Measurements from ENCODE around the gene FAM117A. TPM values are rescaled to one million over a fixed set of nuclear protein-coding genes. Genes with fewer than 3 reads are reported as not detected.

Gene FAM117A
- polyA plus RNA-seq, 1 of the 3 experiments (the other 2 are of a cell fraction), result 7.8 TPM

DNA sequence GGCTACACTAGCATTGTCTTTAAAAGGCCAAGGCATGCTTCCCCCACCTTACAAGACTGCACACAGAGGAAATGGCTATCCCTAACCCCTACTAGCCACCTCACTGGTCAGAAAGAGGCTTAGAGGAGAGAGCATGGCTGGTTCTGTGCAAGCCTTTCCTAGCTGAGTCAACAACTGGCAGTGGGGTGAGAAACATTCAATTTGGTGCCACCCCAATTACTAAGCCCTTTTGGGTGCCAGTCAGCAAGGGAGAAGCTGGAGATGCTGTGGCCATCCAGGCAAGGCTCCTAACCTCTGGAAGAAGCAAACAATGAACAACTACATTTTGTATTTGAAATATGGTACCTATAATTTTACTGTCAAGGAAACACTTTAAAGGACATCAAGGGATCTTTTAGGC lies 19.9 kb upstream of the FAM117A start (continued):
- TF ChIP-seq POLR2AphosphoS5 (IDR thresholded peaks at IDR 0.05; ENCODE audit: low read depth, low read length) (no peak), EP300 (IDR thresholded peaks at IDR 0.05; ENCODE audit: borderline replicate concordance in 1 of 2, low read depth in 1 of 2, low read length in 1 of 2) (no peak)

DNA sequence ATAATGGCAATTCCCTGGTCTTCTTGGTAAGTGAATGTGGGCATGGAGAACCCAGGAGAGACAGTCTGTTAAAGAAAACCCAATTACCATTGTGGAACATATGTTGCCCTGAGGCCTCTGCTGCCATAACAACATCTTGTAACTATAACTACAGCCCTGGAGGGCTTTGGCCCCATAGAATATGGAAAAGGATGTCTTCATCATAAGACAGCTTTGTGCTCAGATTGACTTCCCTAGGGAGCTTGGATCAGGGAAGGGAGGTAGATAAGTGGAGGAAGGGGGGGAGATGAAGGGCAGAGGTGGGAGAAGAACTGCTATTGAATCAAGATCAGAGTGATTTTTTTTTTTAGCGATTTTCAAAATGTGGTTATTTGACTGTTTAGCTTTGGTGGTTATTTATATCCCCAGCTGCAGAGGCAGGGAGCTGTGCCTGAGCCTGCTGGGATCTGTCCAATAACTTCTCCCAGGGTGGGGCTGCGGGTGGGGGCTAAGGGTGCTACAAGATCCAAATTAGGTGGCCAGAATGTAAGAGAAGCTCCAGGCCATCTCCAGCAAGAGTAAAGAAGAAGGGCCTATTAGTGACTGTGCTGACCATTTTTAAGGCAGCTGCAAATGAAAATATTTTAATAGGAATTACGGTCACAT lies 19.3 kb upstream of the FAM117A start:
- no peak overlapping the region for H3K9ac ChIP-seq

DNA sequence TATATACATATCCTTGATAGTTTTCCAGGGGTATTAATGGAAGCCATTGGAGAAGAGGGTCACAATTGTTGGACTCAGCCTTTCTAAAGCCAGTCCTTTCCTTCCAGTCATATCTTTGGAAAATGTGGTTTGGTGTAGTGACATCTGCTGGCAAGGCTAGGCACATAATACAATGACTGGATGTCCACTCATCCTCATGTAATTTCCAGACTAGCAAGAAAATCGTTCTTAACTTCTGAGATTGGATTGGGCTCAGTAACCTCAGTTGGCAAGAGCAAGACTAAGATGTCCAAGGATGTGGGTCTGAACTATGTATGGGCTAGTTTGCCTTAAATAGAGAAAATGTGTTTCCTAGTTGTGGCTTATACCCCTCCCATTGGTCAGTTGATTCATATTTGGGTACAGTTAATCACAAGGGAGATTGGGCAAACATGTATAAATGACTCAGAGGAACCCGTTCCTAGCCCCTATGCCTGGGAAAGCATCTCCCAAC lies 15.9 kb upstream of the FAM117A start:
- H3K9me2 ChIP-seq, result no peaks in the 10 kb centered on the region
- ChIA-PET CTCF (interaction anchor here (0.7 to 4.2 kb wide), 12 partner anchors 8 to 315 kb away, joined by 3 to 21 read pairs (median 4); partner anchors contain the start of genes FAM117A, KAT7 and PDK2), POLR2A (no interaction called here)
- peak; percentile 40 for DNase-seq
- H4K20me1 ChIP-seq (ENCODE audit: insufficient read depth), result no peaks in the 10 kb centered on the region
- no peaks in the 10 kb centered on the region for H3K79me2 ChIP-seq (ENCODE audit: insufficient read depth)
- H3K27me3 ChIP-seq (ENCODE audit: insufficient read depth), result peaks cover 8% of the 10 kb centered on the region; the same call in 1 of the 2 replicates
- H3K4me2 ChIP-seq, result no peak overlapping the region
- H3K4me3 ChIP-seq (ENCODE audit: low read depth in 2 of 2, low read length in 1 of 2), result no peak overlapping the region
- H3K9ac ChIP-seq, result no peak overlapping the region
- no peaks in the 10 kb centered on the region for H3K36me3 ChIP-seq (replicated peaks in 1 of 2; ENCODE audit: control insufficient read depth in 1 of 2, insufficient read depth in 2 of 2, low read length in 1 of 2)
- H3K4me1 ChIP-seq (ENCODE audit: control insufficient read depth in 1 of 2, insufficient read depth in 2 of 2, low read depth in 1 of 2, low read length in 1 of 2), result no peaks in the 10 kb centered on the region; a peak in 1 of 4 replicates
- H3K9me3 ChIP-seq, result no peaks in the 10 kb centered on the region
- H3K27ac ChIP-seq (ENCODE audit: low read depth in 2 of 2, low read length in 1 of 2), result 0 out of 4 replicates have a peak overlapping the region, but pooled peaks of 1 of the 2 experiments have one; percentile 3
- WGBS (ENCODE audit: low lambda C conversion rate), result 0% methylated on average over 2 of the region's 2 CpGs
- no peaks in the 10 kb centered on the region for H3F3A ChIP-seq (replicated peaks; ENCODE audit: insufficient read depth)
- H2AFZ ChIP-seq (ENCODE audit: low read depth), result no peak overlapping the region
- no peak for TF ChIP-seq YY1 (IDR thresholded peaks at IDR 0.05; ENCODE audit: low read depth)
- no peak for TF ChIP-seq RCOR1 (IDR thresholded peaks at IDR 0.05; ENCODE audit: low read length)
- no peak for TF ChIP-seq NRF1 (IDR thresholded peaks at IDR 0.05; ENCODE audit: low read depth, low read length)
- TF ChIP-seq, protein P1, sequence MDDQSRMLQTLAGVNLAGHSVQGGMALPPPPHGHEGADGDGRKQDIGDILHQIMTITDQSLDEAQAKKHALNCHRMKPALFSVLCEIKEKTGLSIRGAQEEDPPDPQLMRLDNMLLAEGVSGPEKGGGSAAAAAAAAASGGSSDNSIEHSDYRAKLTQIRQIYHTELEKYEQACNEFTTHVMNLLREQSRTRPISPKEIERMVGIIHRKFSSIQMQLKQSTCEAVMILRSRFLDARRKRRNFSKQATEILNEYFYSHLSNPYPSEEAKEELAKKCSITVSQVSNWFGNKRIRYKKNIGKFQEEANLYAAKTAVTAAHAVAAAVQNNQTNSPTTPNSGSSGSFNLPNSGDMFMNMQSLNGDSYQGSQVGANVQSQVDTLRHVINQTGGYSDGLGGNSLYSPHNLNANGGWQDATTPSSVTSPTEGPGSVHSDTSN (IDR thresholded peaks at IDR 0.05), result no peak
- TF ChIP-seq, protein P2, sequence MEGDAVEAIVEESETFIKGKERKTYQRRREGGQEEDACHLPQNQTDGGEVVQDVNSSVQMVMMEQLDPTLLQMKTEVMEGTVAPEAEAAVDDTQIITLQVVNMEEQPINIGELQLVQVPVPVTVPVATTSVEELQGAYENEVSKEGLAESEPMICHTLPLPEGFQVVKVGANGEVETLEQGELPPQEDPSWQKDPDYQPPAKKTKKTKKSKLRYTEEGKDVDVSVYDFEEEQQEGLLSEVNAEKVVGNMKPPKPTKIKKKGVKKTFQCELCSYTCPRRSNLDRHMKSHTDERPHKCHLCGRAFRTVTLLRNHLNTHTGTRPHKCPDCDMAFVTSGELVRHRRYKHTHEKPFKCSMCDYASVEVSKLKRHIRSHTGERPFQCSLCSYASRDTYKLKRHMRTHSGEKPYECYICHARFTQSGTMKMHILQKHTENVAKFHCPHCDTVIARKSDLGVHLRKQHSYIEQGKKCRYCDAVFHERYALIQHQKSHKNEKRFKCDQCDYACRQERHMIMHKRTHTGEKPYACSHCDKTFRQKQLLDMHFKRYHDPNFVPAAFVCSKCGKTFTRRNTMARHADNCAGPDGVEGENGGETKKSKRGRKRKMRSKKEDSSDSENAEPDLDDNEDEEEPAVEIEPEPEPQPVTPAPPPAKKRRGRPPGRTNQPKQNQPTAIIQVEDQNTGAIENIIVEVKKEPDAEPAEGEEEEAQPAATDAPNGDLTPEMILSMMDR (IDR thresholded peaks at IDR 0.05), result peak; percentile 74
- no peak for TF ChIP-seq EZH2phosphoT487 (IDR thresholded peaks at IDR 0.05; ENCODE audit: borderline replicate concordance, low read depth)
- 0 out of 2 replicates have a peak, but pooled peaks have one; percentile 32 for TF ChIP-seq FOSL2 (IDR thresholded peaks at IDR 0.05; ENCODE audit: borderline replicate concordance, low read depth)
- no peak for TF ChIP-seq TAF1 (IDR thresholded peaks at IDR 0.05; ENCODE audit: borderline replicate concordance, low read depth, low read length)
- no peak for TF ChIP-seq TCF12 (IDR thresholded peaks at IDR 0.05)
- TF ChIP-seq SMC3 (IDR thresholded peaks at IDR 0.05; ENCODE audit: low read depth, low read length), result peak; percentile 67
- peak; percentile 71 for TF ChIP-seq RAD21 (IDR thresholded peaks at IDR 0.05; ENCODE audit: low read length)
- TF ChIP-seq RFX5 (IDR thresholded peaks at IDR 0.05; ENCODE audit: low read length), result no peak

More for the DNA sequence above, 19.3 kb upstream of the FAM117A start:
- ChIA-PET POLR2A (interaction anchor here (2.4 kb wide), 1 partner anchor 19 kb away, joined by 7 read pairs; the partner anchor contains the start of gene FAM117A), CTCF (interaction anchor here (0.6 to 3.4 kb wide), 6 partner anchors 9 to 556 kb away, joined by 3 to 15 read pairs (median 4); no protein-coding TSS in a partner anchor)
- DNase-seq, result no peak
- Histone ChIP-seq H2AFZ (ENCODE audit: low read depth) (no peak overlapping the region), H3K36me3 (replicated peaks in 1 of 2; ENCODE audit: control insufficient read depth in 1 of 2, insufficient read depth in 2 of 2, low read length in 1 of 2) (no peaks in the 10 kb centered on the region), H3K4me3 (ENCODE audit: low read depth in 2 of 2, low read length in 1 of 2) (no peak overlapping the region), H3K4me2 (no peak overlapping the region), H3K9me3 (no peaks in the 10 kb centered on the region), H3K79me2 (ENCODE audit: insufficient read depth) (no peaks in the 10 kb centered on the region), H4K20me1 (ENCODE audit: insufficient read depth) (no peaks in the 10 kb centered on the region), H3K27me3 (ENCODE audit: insufficient read depth) (no peaks in the 10 kb centered on the region), H3K9me2 (no peaks in the 10 kb centered on the region), H3F3A (replicated peaks; ENCODE audit: insufficient read depth) (no peaks in the 10 kb centered on the region), H3K4me1 (ENCODE audit: control insufficient read depth in 1 of 2, insufficient read depth in 2 of 2, low read depth in 1 of 2, low read length in 1 of 2) (peaks cover 0 to 8% of the 10 kb centered on the region in 2 experiments; a peak in 1 of 4 replicates), H3K27ac (ENCODE audit: low read depth in 2 of 2, low read length in 1 of 2) (no peak overlapping the region)
- 33% methylated on average over 3 of the region's 3 CpGs for WGBS (ENCODE audit: low lambda C conversion rate)
- TF ChIP-seq, protein P3, sequence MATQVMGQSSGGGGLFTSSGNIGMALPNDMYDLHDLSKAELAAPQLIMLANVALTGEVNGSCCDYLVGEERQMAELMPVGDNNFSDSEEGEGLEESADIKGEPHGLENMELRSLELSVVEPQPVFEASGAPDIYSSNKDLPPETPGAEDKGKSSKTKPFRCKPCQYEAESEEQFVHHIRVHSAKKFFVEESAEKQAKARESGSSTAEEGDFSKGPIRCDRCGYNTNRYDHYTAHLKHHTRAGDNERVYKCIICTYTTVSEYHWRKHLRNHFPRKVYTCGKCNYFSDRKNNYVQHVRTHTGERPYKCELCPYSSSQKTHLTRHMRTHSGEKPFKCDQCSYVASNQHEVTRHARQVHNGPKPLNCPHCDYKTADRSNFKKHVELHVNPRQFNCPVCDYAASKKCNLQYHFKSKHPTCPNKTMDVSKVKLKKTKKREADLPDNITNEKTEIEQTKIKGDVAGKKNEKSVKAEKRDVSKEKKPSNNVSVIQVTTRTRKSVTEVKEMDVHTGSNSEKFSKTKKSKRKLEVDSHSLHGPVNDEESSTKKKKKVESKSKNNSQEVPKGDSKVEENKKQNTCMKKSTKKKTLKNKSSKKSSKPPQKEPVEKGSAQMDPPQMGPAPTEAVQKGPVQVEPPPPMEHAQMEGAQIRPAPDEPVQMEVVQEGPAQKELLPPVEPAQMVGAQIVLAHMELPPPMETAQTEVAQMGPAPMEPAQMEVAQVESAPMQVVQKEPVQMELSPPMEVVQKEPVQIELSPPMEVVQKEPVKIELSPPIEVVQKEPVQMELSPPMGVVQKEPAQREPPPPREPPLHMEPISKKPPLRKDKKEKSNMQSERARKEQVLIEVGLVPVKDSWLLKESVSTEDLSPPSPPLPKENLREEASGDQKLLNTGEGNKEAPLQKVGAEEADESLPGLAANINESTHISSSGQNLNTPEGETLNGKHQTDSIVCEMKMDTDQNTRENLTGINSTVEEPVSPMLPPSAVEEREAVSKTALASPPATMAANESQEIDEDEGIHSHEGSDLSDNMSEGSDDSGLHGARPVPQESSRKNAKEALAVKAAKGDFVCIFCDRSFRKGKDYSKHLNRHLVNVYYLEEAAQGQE (IDR thresholded peaks at IDR 0.05; ENCODE audit: low read depth, low read length), result no peak
- TF ChIP-seq MEF2A (IDR thresholded peaks at IDR 0.05; ENCODE audit: borderline replicate concordance, low read depth), result no peak
- no peak for TF ChIP-seq POLR2AphosphoS5 (IDR thresholded peaks at IDR 0.05; ENCODE audit: low read depth, low read length)
